Cortex of kidney (tissue), 1 donor: ENCODE measurements around the gene LDLRAP1.
"Not testable (repeated sequence)": the region's sequence is repeated elsewhere in the genome, so short reads cannot be mapped to it uniquely, and the experiment has no call there.

Experiments used
- DNase-seq: peaks from one replicate; lab custom pipeline; 2025; lab: John Stamatoyannopoulos, UW

The LDLRAP1 gene

DNA sequence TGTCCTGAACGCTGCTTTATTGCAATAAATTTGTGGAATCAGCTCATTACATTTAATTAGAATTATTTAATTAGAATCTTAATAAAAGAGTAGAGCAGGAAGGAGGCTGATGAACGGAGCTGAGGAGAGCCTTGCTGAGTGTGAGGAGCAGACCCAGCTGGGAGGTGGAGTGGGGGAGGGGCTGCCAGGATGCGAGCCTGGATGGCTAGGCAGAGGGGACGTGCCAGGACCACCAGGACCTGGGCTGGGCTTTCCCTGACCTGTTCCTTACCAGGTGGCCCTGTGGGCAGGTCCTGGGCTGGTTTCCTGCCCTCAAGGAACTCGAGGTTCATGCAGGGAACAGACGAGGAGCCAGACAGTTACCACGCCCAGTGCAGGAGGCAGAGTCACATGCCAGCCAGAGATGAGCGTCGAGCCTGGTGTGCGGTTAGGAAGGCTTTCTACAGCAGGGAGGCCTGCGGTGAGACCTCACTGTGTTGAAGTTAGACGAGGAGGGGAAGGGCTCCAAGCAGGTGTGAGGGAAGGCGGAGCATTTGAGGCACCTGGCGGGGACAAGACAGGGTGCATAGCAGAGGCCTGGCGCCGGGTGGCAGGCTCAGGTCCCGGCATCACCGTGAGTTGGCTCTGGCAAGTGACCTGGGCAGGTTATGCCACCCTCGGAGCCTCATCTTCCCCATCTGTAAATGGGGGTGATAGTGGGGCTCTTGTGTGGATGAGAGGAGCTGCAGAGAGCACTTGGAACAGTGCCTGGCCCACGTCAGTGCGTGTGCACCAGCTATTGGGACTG is 33.9 kb downstream of the LDLRAP1 start:
- no peak for DNase-seq

DNA sequence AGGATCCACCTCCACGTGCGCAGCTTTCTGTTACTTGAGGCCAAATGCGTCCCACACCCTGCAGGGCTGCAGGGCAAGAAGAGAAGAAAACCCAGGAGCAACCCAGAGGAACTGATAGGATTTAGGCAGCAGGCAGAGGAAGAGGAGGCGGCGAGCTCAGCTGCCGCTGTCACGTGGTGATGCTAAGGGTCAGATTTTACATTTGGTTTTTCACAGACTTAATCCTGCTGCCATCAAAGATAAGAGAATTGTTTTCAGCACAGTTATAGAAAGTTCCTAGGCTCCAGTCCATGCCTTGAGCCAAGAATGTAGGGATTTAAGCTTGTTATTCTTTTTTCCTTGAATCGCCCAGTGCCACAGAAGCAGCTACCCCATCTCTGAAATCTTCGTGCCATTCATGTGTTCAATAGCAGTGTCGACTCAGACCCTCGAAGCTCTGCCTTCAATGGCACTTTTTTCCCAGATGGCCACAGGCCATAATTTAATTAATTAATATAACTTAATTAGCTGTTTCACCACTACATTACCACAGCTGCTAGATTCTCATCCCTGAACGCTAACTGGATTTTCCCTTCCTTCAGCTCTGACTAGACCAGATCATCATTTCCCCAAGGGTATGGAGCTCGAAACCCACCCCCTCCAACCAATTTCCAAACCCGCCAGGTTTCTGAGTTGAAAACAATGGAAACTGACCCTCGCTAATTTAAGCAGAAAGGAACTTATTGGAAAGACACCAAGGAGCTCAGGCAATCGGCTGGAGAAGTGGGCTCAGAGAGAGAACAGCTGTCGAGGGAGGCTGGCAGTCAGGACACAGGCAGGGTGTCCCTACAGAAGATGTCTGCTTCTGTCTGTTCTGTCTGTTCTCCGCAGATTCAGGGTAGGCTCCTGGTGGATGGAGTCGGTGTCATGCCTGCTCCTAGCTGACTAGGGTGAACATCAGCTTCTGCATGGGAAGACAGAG is 36.2 kb downstream of the LDLRAP1 start:
- no peak for DNase-seq

DNA sequence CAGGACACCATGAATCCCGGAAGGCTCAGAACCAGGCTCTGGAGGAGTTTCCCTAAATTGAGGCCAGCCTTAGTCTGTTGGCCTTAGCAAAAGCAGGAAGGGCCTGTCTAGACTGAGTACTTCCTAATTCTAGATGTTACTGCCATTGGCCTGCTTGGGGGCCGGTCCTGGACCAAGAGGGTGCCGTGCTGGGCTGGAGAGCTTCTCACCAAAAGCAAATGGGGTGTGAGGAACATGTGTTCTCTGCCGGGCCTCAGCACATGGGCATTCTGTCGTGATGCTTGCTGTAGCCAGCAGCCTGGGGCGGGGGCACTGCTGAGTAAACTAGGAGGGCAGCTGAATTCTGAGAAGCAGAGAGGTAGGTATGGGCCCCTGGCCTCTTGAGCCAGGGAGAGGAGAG is 37.5 kb downstream of the LDLRAP1 start:
- DNase-seq: no peak

DNA sequence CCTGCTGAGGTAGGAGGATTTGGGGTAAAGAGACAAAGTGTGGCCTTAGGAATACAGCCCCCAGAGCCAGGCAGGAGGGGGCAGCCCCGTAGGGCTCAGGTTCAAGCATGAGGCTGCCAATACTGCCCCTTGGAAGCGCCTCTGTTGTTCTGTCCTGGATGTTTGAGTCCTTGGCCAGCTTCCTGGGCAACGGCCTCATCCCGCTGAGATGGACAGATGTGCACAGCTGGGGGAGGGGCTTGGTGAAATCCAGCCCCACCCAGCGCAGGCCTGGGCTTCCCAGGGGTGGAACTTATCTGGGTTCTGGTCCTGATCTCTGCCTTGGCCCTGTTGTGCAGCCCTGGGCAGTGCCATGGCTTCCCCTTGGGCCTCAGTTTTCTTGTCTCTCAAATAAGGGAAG is 38.4 kb downstream of the LDLRAP1 start:
- DNase-seq: no peak

DNA sequence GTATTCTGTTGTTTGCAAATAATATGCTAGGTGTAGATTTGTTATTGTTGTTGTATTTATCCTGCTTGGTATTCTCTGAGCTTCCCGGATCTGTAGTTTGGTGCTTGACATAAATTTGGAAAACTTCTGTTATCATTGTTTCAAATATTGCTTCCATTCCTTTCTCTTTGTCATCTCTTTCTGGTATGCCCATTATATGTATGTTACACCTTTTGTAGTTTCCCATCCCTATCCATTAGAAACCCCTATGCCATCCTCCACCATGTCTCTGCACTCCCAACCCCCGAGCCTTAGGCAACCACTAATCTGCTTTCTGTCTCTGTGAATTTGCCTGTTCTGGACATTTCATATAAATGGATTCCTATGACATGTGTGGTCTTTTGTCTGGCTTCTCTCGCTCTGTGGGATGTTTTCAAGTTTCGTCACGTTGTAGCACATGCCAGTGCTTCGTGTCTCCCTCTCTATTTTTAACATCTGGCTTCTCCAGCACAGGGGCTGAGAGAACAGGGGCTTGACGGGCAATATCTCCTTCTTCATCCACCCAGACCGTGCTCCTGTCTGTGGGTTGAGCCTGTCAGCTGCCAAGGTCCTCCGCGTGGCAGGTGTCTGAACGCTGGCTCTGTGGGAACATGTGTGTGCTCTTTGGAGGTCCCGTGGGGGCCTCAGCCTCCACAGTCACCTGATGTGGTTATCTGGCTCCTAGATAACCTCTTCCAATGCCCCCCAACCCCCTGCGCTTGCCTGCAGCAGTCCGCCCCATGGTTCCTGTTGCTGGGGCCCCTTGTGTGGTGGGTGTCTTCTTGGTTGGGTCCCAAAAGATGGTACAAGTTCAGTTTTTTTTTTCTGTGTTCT is 40.3 kb downstream of the LDLRAP1 start:
- DNase-seq: no peak

DNA sequence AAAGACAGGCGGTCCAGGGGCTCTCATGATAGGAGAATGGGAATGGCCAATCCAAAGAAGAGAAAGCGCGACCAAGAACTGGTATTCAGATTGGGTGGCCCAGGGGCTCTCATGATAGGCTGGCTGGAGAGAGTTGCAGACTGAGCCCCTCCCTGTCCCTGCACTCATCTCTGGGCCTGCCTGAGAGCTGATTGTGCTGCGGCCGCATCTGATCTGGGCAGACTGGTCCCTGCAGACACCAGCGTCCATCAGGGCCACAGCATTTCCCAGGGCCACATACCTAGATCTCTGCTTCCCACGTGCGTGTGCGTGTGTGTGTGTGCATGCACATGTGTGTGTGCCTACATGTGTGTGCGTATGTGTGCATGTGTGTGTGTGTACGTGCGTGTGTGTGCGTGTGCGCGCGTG is 42.8 kb downstream of the LDLRAP1 start:
- no peak for DNase-seq

DNA sequence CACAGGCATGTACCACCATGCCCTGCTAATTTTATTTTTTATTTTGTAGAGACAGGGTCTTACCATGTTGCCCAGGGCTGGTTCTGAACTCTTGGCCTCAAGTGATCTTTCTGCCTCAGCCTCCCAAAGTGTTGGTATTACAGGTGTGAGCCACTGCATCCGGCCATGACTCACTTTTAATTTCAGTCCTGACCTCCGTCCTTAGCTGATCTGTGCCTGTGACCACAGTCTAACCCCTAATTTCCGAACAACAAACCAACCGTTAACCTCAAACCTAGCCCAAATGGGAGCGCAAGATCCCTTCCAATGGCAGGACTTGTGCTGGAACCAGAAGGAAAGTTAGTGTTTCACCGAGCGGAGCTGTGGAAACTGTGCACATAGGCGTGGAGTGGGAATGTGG is 43.9 kb downstream of the LDLRAP1 start:
- DNase-seq: no peak

DNA sequence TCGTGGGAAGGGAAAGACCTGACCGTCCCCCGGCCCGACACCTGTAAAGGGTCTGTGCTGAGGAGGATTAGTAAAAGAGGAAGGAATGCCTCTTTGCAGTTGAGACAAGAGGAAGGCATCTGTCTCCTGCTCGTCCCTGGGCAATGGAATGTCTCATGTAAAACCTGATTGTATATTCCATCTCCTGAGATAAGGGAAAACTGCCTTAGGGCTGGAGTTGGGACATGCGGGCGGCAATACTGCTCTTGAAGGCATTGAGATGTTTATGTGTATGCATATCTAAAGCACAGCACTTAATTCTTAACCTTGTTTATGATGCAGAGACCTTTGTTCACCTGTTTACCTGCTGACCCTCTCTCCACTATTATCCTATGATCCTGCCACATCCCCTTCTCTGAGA is 44.8 kb downstream of the LDLRAP1 start:
- DNase-seq: not testable (repeated sequence)

DNA sequence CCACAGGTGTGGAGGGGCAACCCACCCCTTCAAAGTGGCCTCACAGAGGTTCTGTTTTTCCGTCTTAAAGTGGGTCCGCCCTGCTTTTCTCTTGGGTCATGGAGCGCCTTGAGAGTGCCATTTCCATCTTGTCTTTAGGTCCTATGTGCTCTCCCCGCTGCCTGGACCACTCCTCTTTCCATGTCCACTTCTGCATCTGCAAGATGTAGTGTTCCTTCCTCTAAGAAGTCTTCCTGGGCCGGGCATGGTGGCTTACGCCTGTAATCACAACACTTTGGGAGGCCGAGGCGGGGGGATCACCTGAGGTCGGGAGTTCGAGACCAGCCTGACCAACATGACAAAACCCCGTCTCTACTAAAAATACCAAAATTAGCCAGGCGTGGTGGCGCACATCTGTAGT is 45.4 kb downstream of the LDLRAP1 start:
- not testable (repeated sequence) for DNase-seq

DNA sequence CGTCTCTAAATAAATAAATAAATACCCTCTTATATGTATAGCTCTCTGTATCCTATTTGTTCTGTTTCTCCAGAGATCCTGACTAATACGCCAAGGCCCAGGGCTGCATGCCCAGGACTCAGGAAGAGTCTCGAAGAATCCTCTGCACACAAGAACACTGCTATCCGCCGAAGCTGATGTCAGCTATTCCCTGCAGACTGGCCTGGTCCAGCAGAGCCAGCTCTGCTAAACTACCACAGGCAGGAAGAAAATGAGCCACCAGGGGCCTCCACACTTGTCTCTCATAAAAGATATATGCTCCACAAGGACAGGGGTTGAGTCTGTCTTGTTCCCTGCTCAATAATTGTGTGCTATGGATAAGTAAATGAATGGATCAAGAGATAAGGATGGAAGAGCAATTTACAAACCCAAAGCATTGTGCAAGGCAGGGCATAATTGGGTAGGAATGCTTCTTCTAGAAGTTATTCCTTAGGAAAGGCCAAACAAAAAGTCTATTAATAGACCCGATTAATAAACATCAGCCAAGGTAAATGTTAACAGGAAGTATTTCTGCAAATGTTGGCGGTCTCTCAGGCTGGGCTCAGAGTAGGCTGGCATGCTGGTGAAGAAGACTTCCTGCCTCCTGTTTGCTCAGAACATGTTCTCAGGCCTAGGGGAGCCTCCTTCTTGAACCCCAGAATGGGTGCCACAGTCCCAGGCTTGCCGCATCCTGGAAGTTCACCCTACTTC is 46.9 kb downstream of the LDLRAP1 start:
- DNase-seq: no peak

DNA sequence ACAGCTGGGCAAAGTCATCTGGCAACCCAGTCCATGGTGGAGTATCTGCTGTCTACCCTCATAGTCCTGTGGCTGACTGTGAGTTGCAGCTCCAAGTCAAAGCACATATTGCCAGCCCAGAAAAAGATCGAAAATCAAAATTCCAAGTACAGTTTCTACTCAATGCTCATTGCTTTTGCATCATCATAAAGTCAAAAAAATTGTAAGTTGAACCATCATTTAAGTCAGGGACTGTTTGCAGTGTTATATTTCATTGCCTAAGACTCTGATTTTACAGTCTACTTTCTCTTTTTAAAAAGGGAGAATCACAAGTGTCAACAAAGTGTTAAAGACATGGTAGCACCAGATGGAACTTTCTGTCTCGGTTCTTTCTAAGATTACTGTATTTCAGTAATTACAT is 50.5 kb downstream of the LDLRAP1 start:
- DNase-seq: no peak

DNA sequence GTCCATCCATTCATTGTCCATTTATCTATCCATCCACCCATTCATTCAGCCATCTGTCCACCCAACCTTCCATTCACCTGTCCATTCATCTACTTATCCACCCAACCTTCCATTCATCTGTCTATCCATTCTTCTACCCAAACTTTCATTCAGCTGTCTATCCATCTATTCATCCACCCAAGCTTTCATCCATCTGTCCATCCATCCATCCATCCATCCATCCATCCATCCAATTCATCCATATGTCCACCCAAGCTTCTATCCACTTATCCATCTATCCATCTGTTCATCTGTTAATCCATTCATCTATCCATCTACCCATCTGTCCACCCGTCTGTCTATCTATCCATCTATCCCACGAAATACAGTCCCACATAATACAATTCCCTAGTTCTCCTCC is 51.6 kb downstream of the LDLRAP1 start:
- no peak for DNase-seq

DNA sequence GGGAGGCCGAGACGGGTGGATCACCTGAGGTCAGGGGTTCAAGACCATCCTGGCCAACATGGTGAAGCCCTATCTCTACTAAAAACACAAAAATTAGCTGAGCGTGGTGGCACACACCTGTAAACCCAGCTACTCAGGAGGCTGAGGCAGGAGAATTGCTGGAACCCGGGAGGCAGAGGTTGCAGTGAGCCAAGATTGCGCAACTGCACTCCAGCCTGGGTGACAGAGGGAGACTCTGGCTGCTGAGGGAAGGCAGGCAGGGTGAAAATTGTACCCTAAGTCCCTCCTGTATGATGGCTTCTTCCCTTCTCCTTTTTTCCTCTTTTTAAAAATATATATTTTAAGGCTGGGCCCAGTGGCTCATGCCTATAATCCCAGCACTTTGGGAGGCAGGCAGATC is 53.2 kb downstream of the LDLRAP1 start:
- DNase-seq: not testable (repeated sequence)

DNA sequence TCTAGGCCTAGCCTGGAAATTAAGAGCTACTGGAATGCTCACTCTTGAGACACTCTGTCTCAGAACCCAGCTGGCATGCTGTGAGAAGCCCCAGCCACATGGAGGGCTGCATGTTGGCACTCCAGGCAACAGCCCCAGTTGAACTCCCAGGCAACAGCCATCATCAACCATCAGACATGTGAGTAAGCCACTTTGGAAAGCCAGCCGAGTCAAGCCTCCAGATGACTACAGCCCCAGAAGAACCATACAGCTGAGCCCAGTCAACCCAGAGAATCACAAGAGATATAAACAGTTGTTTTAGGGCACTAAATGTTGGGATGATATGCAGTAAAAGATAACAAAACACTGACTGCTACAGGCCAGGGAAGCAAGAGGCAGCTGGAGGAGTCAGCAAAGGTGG is 55.5 kb downstream of the LDLRAP1 start:
- DNase-seq: no peak

DNA sequence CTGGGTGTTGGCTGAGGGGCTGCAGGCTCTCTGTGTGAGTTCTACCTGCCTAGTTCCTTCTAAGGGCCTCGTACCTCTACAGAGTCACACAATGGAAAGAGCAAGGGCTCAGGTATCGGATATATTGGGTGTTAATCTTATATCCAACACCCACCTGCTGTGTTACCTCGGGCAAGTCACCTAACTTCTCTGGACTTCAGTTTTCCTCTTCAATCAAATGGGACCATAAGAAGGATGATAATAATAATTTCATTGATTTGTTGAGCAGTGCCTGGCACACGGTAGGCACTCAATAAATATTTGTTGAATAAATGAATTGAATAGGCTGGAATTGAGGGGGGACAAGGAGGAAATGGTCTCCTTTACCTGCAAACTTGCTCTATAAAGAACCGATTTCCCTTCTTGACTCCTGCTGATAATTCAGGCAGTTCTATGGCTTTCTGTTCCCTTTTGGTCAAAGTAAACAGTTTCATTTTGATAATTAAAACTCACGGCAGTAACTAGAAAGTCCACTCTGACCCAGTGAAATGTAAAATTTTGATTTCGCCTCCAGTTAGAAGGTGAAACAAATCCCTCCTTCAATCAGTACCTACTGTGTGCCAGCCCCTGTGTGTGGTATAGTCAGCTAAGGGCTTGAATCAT is 56.7 kb downstream of the LDLRAP1 start:
- DNase-seq: no peak

DNA sequence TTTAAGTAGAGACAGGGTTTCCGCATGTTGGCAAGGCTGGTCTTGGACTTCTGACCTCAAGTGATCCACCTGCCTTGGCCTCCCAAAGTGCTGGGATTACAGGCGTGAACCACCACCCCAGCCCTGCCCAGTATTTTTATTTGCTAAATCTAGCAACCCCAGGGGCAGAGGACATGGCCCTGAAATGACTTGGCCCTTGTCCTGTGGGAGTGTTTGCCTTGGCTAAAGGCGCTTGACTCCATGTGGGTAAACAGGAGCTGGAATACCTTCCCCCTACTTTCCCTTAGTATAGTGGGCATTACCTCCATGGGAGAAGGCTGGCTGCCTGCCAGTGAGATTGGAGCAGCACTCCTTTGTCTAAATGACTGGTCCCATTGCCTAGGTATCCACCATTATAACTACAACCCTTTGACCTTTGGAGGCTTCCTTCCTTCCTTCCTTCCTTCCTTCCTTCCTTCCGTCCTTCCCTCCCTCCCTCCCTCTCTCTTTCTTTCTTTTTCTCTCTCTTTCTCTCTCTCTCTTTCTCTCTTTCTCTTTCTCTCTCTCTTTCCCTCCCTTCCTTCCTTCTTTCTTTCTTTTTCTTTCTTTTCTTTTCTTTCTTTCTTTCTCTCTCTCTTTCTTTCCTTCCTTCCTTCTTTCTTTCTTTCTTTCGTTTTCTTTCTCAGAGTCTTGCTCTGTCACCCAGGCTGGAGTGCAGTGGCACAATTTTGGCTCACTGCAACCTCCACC is 57.7 kb downstream of the LDLRAP1 start:
- not testable (repeated sequence) for DNase-seq

DNA sequence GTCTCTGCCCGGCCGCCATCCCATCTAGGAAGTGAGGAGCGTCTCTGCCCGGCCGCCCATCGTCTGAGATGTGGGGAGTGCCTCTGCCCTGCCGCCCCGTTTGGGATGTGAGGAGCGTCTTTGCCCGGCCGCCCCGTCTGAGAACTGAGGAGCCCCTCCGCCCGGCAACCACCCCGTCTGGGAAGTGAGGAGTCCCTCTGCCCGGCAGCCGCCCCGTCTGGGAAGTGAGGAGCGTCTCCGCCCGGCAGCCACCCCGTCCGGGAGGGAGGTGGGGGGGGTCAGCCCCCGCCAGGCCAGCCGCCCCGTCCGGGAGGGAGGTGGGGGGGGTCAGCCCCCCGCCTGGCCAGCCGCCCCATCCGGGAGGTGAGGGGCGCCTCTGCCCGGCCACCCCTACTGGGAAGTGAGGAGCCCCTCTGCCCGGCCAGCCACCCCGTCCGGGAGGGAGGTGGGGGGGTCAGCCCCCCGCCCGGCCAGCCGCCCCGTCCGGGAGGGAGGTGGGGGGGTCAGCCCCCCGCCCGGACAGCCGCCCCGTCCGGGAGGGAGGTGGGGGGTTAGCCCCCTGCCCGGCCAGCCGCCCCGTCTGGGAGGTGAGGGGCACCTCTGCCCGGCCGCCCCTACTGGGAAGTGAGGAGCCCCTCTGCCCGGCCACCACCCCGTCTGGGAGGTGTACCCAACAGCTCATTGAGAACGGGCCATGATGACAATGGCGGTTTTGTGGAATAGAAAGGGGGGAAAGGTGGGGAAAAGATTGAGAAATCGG is 60.6 kb downstream of the LDLRAP1 start:
- DNase-seq: not testable (repeated sequence)

DNA sequence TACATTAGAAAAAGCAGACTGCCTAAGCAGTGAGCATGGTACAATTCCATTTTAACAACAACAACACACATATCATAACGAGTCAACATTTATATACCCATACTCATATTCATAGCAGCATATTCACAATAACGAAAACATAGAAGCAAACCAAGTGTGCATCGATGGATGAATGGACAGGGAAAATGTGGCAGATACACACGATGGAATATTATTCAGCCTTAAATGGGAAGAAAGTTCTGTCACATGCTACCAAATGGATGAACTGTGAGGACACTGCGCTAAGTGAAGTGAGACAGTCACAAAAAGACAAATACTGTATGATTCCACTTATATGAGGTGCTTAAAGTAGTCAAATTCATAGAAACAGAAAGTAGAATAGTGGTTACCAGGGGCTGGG is 63.7 kb downstream of the LDLRAP1 start:
- DNase-seq: no peak

DNA sequence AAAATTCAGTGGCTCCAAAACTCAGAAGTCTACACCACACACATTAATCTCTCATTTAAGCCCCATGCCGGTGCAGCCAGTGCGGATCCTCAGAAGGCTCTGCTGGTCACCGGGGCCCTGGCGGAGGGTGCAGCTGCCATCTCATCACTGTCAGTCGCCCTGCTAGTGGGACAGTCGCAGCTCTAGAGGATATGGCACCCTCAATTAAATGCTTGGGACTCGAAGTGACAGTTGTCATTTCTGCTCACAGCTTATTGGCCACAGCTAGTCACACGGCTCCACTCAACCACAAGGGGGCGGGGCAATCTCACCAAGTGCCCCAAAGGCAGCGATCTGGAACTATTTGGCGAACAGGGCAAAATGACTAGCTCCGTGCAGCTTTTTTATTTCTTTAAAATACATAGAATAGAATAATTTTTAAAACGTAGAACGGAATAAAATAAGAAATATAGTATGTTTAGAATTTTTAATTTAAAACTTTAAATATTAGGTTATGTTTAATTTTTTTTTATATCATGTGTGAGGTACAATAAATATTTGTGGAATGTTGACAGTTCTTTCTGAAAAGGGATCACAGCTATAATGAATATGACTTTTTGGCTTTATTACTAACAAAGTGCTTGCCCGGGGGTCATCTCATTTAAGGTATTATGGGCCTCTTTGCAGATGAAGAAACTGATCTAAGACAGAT is 65.2 kb downstream of the LDLRAP1 start:
- DNase-seq: no peak
